Stomach (tissue), 4 donors: ENCODE results near the gene MAP7.

ENCODE experiments used
- CTCF ChIP-seq, 7 experiments: fragments of 450-650 bp in 4 of 7; fragments of 200-600 bp in 3 of 7; sonication (generic) in 3 of 7; IDR thresholded peaks; one replicate each; pipeline ENCODE4 v1.5.1; 2016 to 2019; ENCODE audit warnings: antibody characterized with exemption in 7 of 7, control low read depth in 2 of 7, mild to moderate bottlenecking in 1 of 7
- EP300 ChIP-seq: sonication (generic); formaldehyde crosslinking; IDR thresholded peaks from one replicate; pipeline ENCODE4 v1.6.1; 2017; ENCODE audit warnings: antibody characterized with exemption
- POLR2A ChIP-seq, 4 donors: fragments of 450-650 bp; IDR thresholded peaks; one replicate each; pipeline ENCODE4 v1.6.1; 2016; ENCODE audit warnings: antibody characterized with exemption in 4 of 4, control low read depth in 2 of 4, mild to moderate bottlenecking in 1 of 4, moderate library complexity in 1 of 4
- POLR2AphosphoS5 ChIP-seq, 3 donors: sonication (generic); formaldehyde crosslinking; IDR thresholded peaks; one replicate each; pipeline ENCODE4 v1.6.1; 2016; ENCODE audit warnings: antibody characterized with exemption in 3 of 3

GRCh38 chr6:136598048-136598447 lies 47.8 kb upstream of the MAP7 start:
- TF ChIP-seq CTCF (IDR thresholded peaks at IDR 0.05) (no peak), POLR2A (IDR thresholded peaks at IDR 0.05) (no peak), POLR2AphosphoS5 (IDR thresholded peaks at IDR 0.05) (no peak), EP300 (no peak)
